GM20000 (cell line): ENCODE measurements around the gene RAB24.

ENCODE experiments used
- DNase-seq: peaks from one replicate; pipeline ENCODE4 v3.0.0; 2012; ENCODE audit warnings: low spot score
- TF ChIP-seq, protein P1 (sequence below): IDR thresholded peaks from 2 replicates; pipeline ENCODE4 v1.5.1; 2012; ENCODE audit warnings: mild to moderate bottlenecking, control low read depth; ENCODE audit errors: extremely low read depth, missing control alignments

The RAB24 gene

DNA sequence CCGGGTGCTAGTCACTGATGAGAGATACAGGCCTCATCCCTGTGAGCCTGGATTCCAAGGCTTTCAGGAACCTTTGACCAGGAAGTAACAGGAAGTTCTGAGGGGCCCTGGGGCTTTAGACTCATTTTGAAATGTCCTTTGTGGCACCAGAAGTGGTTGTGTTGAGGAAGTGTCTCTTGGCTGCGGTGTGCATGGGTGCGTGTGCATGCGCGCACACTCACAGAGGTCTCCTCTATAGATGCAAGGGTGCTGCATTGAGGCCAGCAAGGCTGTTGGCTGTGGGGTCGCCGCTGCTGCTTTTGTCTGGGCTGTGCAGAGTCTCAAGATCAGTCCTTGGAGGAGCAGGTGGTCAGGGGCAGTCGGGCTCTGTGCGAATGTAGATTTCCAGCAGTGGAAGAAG, 7.6 kb downstream of the RAB24 start:
- TF ChIP-seq, protein P1, sequence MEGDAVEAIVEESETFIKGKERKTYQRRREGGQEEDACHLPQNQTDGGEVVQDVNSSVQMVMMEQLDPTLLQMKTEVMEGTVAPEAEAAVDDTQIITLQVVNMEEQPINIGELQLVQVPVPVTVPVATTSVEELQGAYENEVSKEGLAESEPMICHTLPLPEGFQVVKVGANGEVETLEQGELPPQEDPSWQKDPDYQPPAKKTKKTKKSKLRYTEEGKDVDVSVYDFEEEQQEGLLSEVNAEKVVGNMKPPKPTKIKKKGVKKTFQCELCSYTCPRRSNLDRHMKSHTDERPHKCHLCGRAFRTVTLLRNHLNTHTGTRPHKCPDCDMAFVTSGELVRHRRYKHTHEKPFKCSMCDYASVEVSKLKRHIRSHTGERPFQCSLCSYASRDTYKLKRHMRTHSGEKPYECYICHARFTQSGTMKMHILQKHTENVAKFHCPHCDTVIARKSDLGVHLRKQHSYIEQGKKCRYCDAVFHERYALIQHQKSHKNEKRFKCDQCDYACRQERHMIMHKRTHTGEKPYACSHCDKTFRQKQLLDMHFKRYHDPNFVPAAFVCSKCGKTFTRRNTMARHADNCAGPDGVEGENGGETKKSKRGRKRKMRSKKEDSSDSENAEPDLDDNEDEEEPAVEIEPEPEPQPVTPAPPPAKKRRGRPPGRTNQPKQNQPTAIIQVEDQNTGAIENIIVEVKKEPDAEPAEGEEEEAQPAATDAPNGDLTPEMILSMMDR = no peak

DNA sequence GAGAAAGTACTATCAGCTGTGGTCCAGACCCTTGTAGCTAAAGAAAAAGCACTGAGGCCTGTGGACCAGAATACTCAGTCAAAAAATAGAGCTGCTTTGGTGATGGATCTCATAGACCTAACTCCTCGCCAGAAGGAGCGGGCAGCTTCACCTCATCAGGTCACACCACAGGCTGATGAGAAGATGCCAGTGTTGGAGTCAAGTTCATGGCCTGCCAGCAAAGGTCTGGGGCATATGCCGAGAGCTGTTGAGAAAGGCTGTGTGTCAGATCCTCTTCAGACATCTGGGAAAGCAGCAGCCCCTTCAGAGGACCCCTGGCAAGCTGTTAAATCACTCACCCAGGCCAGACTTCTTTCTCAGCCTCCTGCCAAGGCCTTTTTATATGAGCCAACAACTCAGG, 8.9 kb downstream of the RAB24 start:
- TF ChIP-seq, protein P1 = no peak
- no peak for DNase-seq

More for the DNA sequence above, 7.6 kb downstream of the RAB24 start:
- no peak for DNase-seq

- DNase-seq = no peak
- TF ChIP-seq, protein P1 = no peak
Observed at GRCh38 chr5:177293819-177294581, 9.5 kb downstream of the RAB24 start.

- DNase-seq = no peak
- TF ChIP-seq, protein P1 = no peak
Observed at GRCh38 chr5:177291735-177292134, 11.8 kb downstream of the RAB24 start.

DNA sequence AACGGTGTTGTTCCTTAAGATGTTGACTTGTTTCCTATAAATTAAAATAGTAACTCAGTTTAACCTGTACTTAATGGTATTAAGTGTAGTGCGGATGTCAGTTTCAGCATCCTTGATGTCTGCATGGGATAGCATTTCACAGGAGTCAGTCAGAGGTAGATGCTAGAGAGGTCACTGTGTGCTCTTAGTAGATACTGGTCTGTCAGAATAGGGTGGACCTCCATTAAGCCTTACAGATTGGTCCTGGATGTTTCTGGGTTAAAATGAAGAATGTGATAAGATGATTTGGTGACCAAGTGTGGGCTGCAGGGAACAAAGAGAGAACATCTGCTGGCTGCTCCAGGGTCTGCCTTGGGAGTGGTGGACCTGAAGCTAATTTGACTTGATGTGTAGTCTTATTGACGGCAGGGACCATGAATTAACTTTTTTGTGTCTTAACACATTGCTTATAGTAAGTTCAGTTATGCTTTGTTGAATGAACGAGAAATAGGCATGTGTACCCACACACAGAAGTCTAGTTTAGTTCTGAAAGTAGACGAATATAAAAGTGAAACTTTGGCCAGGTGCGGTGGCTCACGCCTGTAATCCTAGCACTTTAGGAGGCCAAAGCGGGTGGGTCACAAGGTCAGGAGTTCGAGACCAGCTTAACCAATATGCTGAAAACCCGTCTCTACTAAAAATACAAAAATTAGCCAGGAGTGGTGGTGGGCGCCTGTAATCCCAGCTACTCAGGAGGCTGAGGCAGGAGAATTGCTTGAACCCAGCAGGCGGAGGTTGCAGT, 12.5 kb downstream of the RAB24 start:
- no peak for DNase-seq

GRCh38 chr5:177288191-177288590, 15.3 kb downstream of the RAB24 start:
- TF ChIP-seq, protein P1 = no peak
- no peak for DNase-seq

More for the DNA sequence above, 12.5 kb downstream of the RAB24 start:
- TF ChIP-seq, protein P1 = no peak

GRCh38 chr5:177276886-177277285, 26.6 kb downstream of the RAB24 start:
- no peak for DNase-seq
- TF ChIP-seq, protein P1 = no peak
